Uterus (tissue), 4 donors: ENCODE data around the gene TERT. TPM values are rescaled to one million over a fixed set of nuclear protein-coding genes. Genes with fewer than 3 reads are reported as not detected.
"Not testable (repeated sequence)": the region's sequence is repeated elsewhere in the genome, so short reads cannot be mapped to it uniquely, and the experiment has no call there.

Experiments
- DNase-seq, 2 donors: peaks; one replicate each; pipeline ENCODE4 v3.0.0-alpha.2; 2019 to 2020
- H3K27ac ChIP-seq, 2 donors: fragments of 200-600 bp; sonication (generic); 1 replicate in 1 of 2; 2 replicates in 1 of 2; pipeline ENCODE4 v1.5.1; 2016 to 2018
- H3K27me3 ChIP-seq, 2 donors: fragments of 200-600 bp; sonication (generic); one replicate each; pipeline ENCODE4 v1.5.1; 2018 to 2019; ENCODE audit warnings: control low read depth in 1 of 2
- H3K36me3 ChIP-seq, 2 donors: fragments of 200-600 bp; sonication (generic); one replicate each; pipeline ENCODE4 v1.5.1; 2019; ENCODE audit warnings: control low read depth in 1 of 2
- H3K4me1 ChIP-seq, 2 donors: fragments of 200-600 bp; sonication (generic); one replicate each; pipeline ENCODE4 v1.5.1; 2018 to 2019; ENCODE audit warnings: control low read depth in 1 of 2
- H3K4me3 ChIP-seq, 2 donors: fragments of 200-600 bp; sonication (generic); 1 replicate in 1 of 2; 2 replicates in 1 of 2; pipeline ENCODE4 v1.5.1; 2018 to 2019; ENCODE audit warnings: mild to moderate bottlenecking in 1 of 2
- H3K9me3 ChIP-seq, 2 donors: fragments of 200-600 bp; sonication (generic); one replicate each; pipeline ENCODE4 v1.5.1; 2019; ENCODE audit warnings: control low read depth in 1 of 2
- POLR2A ChIP-seq, 2 donors: fragments of 450-650 bp; IDR thresholded peaks; one replicate each; pipeline ENCODE4 v1.6.1; 2016; ENCODE audit warnings: antibody characterized with exemption in 2 of 2, mild to moderate bottlenecking in 1 of 2, moderate library complexity in 1 of 2
- intact Hi-C: fragments of 100-400 bp; cut with DNase I; formaldehyde crosslinking; loops from one replicate; pipeline ENCODE4 v1.15.1; 2023; ENCODE audit warnings: low total_unique reads
- total RNA-seq, 4 donors: library from RNA; depleted of rRNA in 3 of 4; stranded (reverse); fragments of >200 nt in 3 of 4; gene quantifications; one replicate each; pipeline versions ENCODE4 v1.1.0 to v1.2.4, GENCODE V29; 2014 to 2023
- TF ChIP-seq, protein P1 (sequence below), 4 experiments: fragments of 200-600 bp in 2 of 4; fragments of 450-650 bp in 2 of 4; sonication (generic) in 2 of 4; IDR thresholded peaks; one replicate each; pipeline ENCODE4 v1.5.1; 2016 to 2019; ENCODE audit warnings: antibody characterized with exemption in 4 of 4, mild to moderate bottlenecking in 2 of 4, moderate library complexity in 1 of 4
- donor health status: DM: yes; HTN: yes; CAD: no.

TERT gene
- total RNA-seq, 4 donors from 2014 or later, result 0.26 TPM; not detected in 3

DNA sequence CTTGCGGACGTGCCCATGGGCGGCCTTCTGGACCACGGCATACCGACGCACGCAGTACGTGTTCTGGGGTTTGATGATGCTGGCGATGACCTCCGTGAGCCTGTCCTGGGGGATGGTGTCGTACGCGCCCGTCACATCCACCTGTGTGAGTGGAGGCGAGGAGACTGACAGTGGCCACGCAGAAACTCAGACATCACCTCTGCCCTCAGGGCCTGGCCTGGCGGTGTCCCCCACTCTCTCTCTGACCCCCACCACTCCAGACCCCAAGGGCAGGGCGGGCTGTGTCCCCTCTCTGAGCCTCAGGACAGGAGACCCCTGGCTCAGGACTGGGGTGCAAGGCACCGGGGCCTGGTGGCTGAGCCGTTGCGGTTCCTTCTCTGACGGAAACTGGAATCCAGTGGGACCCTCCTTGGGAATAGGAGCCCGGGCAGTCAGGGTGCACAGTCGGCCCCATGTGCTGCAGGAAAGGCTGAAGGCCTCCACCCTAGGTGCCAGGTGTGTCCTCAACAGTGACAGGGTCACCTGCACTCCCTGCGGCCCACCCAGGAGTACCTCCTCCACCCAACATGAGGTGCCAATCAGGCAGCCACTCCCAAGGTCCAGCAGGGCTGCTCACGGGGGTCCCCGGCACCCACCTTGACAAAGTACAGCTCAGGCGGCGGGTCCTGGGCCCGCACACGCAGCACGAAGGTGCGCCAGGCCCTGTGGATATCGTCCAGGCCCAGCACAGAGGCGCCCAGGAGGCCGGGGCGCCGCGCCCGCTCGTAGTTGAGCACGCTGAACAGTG, 16.0 kb downstream of the TERT start:
- no peaks in the 10 kb centered on the region for H3K27me3 ChIP-seq
- TF ChIP-seq, protein P1, sequence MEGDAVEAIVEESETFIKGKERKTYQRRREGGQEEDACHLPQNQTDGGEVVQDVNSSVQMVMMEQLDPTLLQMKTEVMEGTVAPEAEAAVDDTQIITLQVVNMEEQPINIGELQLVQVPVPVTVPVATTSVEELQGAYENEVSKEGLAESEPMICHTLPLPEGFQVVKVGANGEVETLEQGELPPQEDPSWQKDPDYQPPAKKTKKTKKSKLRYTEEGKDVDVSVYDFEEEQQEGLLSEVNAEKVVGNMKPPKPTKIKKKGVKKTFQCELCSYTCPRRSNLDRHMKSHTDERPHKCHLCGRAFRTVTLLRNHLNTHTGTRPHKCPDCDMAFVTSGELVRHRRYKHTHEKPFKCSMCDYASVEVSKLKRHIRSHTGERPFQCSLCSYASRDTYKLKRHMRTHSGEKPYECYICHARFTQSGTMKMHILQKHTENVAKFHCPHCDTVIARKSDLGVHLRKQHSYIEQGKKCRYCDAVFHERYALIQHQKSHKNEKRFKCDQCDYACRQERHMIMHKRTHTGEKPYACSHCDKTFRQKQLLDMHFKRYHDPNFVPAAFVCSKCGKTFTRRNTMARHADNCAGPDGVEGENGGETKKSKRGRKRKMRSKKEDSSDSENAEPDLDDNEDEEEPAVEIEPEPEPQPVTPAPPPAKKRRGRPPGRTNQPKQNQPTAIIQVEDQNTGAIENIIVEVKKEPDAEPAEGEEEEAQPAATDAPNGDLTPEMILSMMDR (IDR thresholded peaks at IDR 0.05), result no peak
- TF ChIP-seq POLR2A (IDR thresholded peaks at IDR 0.05), result no peak
- no peaks in the 10 kb centered on the region for H3K36me3 ChIP-seq
- H3K9me3 ChIP-seq, result no peaks in the 10 kb centered on the region
- H3K4me1 ChIP-seq, result no peaks in the 10 kb centered on the region
- H3K27ac ChIP-seq, result no peak overlapping the region
- DNase-seq, result no peak
- intact Hi-C loops, result no loop called here
- no peak overlapping the region for H3K4me3 ChIP-seq

DNA sequence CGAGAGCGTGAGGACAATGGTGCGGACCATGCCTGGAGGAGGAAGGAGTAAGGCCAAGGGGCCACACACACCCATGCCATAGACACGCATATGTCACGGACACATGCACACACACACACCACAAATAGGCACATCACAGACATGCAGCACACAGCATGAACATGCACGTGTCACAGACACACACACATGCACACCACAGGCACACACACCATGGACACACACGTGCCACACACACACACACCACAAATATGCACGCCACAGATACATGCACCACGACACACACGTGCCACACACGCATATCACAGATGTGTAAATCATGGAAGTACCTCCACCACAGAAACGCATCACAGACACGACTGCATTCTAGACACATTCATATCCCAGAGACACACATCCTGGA, 16.7 kb downstream of the TERT start:
- no peak for DNase-seq
- H3K4me1 ChIP-seq, result no peaks in the 10 kb centered on the region
- TF ChIP-seq POLR2A (IDR thresholded peaks at IDR 0.05), result no peak
- TF ChIP-seq, protein P1 (IDR thresholded peaks at IDR 0.05), result no peak
- no peaks in the 10 kb centered on the region for H3K9me3 ChIP-seq
- H3K27me3 ChIP-seq, result no peaks in the 10 kb centered on the region
- H3K27ac ChIP-seq, result no peak overlapping the region
- H3K4me3 ChIP-seq, result no peak overlapping the region
- no peaks in the 10 kb centered on the region for H3K36me3 ChIP-seq
- intact Hi-C loops, result no loop called here

DNA sequence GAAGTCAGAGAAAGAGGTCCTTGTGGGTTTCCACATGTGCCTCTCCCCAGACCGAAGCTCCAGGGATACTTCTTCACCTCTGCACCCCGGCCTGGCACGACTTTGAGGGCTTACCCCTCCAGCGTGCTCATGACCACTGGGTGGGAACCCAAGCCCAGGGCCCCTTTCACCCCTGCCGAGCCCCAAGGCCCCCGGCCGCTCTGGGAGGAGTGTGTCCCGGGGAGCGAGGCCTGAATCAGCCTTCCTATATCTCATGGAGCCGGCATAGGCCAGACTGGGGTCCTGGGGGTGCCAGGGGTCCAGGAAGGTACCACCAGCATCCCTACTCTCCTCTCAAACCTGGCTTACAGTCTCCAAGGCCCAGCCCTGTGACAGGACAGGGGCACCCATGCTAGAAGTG, 17.1 kb downstream of the TERT start:
- TF ChIP-seq, protein P1 (IDR thresholded peaks at IDR 0.05), result no peak
- no peak for TF ChIP-seq POLR2A (IDR thresholded peaks at IDR 0.05)
- no peak overlapping the region for H3K27ac ChIP-seq
- no peaks in the 10 kb centered on the region for H3K9me3 ChIP-seq
- no peaks in the 10 kb centered on the region for H3K4me1 ChIP-seq
- intact Hi-C loops, result no loop called here
- H3K36me3 ChIP-seq, result no peaks in the 10 kb centered on the region
- H3K4me3 ChIP-seq, result no peak overlapping the region
- no peaks in the 10 kb centered on the region for H3K27me3 ChIP-seq
- no peak for DNase-seq

DNA sequence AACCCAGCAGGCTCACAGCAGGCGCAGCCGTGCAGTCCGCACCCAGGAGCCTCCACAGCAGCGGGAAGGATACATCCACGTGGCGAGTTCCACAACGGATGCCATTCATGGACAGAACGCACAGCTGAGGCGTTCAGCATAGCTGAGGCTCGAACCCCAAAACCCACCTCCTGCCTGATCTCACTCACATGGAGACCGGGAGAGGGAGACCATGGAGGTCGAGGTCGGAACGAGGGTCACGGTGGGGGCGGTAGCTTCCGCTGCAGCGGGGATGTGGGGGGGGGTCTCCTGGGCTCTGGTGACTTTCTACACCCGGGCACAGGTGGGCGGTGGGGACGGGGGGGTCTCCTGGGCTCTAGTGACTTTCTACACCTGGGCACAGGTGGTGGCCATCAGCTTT, 17.5 kb downstream of the TERT start:
- no peaks in the 10 kb centered on the region for H3K36me3 ChIP-seq
- H3K27me3 ChIP-seq, result no peaks in the 10 kb centered on the region
- H3K9me3 ChIP-seq, result no peaks in the 10 kb centered on the region
- intact Hi-C loops, result no loop called here
- H3K4me1 ChIP-seq, result no peaks in the 10 kb centered on the region
- DNase-seq, result no peak
- H3K4me3 ChIP-seq, result no peak overlapping the region
- TF ChIP-seq, protein P1 (IDR thresholded peaks at IDR 0.05), result no peak
- no peak for TF ChIP-seq POLR2A (IDR thresholded peaks at IDR 0.05)
- H3K27ac ChIP-seq, result no peak overlapping the region

DNA sequence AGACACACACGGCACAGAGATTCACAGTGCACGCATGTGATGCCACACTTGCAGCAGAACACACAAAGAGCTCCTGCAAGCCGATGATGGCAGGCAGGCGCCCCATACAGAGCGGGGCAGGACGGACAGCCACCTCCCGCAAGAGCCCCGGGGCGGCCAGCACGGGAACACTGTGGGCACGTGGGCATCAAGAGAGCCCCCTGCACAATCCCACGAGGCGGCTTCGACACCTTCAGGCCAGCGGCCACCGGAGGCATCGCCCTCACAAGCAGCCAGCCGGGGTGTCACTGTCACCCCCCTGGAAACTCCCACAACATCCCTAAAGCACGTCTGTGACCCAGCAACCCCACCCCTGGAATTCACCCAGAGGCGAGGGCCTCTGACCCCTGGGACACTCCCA, 17.9 kb downstream of the TERT start:
- Histone ChIP-seq H3K4me3 (no peak overlapping the region), H3K27ac (no peak overlapping the region), H3K36me3 (no peaks in the 10 kb centered on the region), H3K4me1 (no peaks in the 10 kb centered on the region), H3K9me3 (no peaks in the 10 kb centered on the region), H3K27me3 (no peaks in the 10 kb centered on the region)
- TF ChIP-seq, protein P1 (IDR thresholded peaks at IDR 0.05), result no peak
- no peak for TF ChIP-seq POLR2A (IDR thresholded peaks at IDR 0.05)
- intact Hi-C loops, result no loop called here
- DNase-seq, result no peak

DNA sequence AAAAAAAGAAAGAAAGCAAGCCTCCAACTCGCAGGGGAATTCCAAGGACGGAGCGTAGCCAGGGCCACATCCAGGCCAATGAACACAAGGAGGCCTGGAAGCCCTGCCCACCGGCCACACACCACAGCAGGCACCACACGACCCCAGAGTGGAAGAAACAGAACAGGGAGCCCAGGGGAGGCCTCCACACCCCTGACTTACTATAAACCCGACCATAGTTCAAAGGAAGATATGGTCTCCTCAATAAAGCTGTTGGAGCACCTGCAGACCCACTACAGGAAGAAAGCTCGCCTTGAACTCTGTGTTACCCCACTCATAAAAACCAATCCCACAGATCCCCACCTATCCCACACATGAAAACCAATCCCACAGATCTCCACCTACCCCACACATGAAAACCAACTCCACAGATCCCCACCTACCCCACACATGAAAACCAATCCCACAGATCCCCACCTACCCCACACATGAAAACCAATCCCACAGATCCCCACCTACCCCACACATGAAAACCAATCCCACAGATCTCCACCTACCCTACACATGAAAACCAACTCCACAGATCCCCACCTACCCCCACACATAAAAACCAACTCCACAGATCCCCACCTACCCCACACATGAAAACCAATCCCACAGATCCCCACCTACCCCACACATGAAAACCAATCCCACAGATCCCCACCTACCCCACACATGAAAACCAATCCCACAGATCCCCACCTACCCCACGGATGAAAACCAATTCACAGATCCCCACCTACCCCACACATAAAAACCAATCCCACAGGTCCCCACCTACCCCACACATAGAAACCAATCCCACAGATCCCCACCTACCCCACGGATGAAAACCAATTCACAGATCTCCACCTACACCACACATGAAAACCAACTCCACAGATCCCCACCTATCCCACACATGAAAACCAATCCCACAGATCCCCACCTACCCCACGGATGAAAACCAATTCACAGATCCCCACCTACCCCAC, 19.2 kb downstream of the TERT start:
- H3K27ac ChIP-seq, intact Hi-C loops, H3K9me3 ChIP-seq, H3K4me3 ChIP-seq, H3K27me3 ChIP-seq, H3K4me1 ChIP-seq, H3K36me3 ChIP-seq, DNase-seq: not testable (repeated sequence)
